Measurements from ENCODE around the gene ZNF804B. TPM values are rescaled to one million over a fixed set of nuclear protein-coding genes. Genes with fewer than 3 reads are reported as not detected.

Gene ZNF804B
- total RNA-seq, 1 donor from 2014 or later, result not detected

DNA sequence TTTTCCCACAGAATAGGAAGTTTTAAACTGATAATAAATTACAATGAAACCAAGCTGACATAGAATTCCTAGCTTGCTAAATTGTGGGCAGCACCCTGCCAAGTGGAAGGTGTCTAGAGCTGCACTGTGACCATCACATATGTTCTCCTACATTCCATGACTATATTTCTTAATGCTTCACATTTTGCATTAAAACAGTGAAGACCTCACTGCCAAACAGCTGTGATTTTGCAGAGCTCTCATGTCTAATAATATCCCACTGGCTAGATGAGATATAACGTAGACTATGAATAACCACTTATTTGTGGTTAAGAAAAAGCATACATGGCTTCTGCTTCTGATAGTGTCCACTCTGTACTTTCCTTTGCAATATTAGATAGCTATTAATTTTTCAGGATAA lies 264.4 kb downstream of the ZNF804B start:
- H3K36me3 Mint-ChIP-seq (ENCODE audit: low read depth, unreplicated experiment), result no peaks in the 10 kb centered on the region
- no peak overlapping the region for H3K27ac Mint-ChIP-seq (ENCODE audit: unreplicated experiment)

DNA sequence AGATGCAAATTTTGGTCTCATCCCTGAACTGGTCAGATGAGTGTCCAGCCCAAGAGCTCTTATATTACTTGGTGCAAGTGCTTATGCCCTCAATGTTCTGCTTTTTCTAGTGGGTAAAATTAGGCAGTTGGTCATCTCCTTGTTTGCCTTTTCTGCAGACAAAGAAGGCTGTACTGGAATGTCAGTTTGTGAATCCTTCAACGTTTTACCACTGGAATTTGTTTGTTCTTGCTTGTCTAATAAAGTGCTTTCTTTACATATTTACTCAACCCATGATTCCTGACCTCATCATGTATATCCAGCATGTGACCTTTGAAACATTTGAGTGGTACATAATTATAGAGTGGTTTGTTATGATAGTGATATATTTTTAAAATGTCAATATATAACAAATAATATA lies 268.3 kb downstream of the ZNF804B start:
- Mint-ChIP-seq H3K27ac (ENCODE audit: unreplicated experiment) (no peak overlapping the region), H3K9me3 (ENCODE audit: unreplicated experiment) (no peaks in the 10 kb centered on the region), H3K36me3 (ENCODE audit: low read depth, unreplicated experiment) (no peaks in the 10 kb centered on the region), H3K4me3 (ENCODE audit: unreplicated experiment) (no peak overlapping the region), H3K4me1 (ENCODE audit: unreplicated experiment) (no peaks in the 10 kb centered on the region), H3K27me3 (ENCODE audit: unreplicated experiment) (no peaks in the 10 kb centered on the region)
- TF ChIP-seq, protein P1, sequence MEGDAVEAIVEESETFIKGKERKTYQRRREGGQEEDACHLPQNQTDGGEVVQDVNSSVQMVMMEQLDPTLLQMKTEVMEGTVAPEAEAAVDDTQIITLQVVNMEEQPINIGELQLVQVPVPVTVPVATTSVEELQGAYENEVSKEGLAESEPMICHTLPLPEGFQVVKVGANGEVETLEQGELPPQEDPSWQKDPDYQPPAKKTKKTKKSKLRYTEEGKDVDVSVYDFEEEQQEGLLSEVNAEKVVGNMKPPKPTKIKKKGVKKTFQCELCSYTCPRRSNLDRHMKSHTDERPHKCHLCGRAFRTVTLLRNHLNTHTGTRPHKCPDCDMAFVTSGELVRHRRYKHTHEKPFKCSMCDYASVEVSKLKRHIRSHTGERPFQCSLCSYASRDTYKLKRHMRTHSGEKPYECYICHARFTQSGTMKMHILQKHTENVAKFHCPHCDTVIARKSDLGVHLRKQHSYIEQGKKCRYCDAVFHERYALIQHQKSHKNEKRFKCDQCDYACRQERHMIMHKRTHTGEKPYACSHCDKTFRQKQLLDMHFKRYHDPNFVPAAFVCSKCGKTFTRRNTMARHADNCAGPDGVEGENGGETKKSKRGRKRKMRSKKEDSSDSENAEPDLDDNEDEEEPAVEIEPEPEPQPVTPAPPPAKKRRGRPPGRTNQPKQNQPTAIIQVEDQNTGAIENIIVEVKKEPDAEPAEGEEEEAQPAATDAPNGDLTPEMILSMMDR (IDR thresholded peaks at IDR 0.05; ENCODE audit: unreplicated experiment), result no peak
- DNase-seq (ENCODE audit: low spot score), result no peak

More for the DNA sequence above, 264.4 kb downstream of the ZNF804B start:
- DNase-seq (ENCODE audit: low spot score), result no peak
- no peaks in the 10 kb centered on the region for H3K4me1 Mint-ChIP-seq (ENCODE audit: unreplicated experiment)
- no peak overlapping the region for H3K4me3 Mint-ChIP-seq (ENCODE audit: unreplicated experiment)
- TF ChIP-seq, protein P1 (IDR thresholded peaks at IDR 0.05; ENCODE audit: unreplicated experiment), result no peak
- no peaks in the 10 kb centered on the region for H3K9me3 Mint-ChIP-seq (ENCODE audit: unreplicated experiment)
- peaks cover 1% of the 10 kb centered on the region for H3K27me3 Mint-ChIP-seq (ENCODE audit: unreplicated experiment)

DNA sequence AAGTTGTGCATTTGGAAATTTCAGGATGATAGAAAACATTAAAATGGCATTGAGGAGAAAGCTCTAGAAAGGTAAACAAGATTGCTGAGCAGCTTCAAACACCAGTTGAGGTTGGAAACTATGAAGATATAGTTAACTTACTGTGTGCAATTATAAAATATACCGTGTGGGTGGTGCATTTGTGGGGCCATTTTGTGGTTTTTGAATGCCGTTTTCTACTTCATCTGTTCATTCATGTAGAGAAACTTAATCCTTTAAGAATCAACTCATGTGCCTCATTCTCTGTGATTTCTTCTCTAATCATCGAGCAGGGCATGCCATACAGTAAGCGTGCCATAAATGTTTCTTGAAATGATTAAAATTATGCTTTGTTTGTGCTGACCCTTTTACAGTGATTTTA lies 268.8 kb downstream of the ZNF804B start:
- DNase-seq (ENCODE audit: low spot score), result no peak

DNA sequence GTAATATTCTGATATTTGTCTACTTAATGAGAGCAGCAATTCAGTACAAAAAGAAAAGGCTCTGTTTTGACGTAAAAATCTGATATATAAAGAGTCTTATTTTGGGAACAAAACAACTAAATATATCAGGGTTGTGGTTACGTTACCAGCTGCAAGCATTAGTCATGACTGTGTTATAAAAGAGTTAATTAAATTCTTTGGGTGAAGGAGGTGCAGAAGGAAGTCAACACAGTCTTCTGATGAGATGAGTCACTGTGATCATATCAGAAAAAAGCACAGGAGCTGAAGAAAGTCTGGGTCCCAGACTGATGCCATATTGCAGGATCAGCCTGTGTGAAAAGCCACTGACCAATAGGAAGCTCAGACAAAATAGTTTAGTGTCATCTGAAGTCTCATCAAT lies 270.4 kb downstream of the ZNF804B start:
- no peak for DNase-seq (ENCODE audit: low spot score)
- no peak overlapping the region for H3K27ac Mint-ChIP-seq (ENCODE audit: unreplicated experiment)
- no peak overlapping the region for H3K4me3 Mint-ChIP-seq (ENCODE audit: unreplicated experiment)
- H3K9me3 Mint-ChIP-seq (ENCODE audit: unreplicated experiment), result no peaks in the 10 kb centered on the region
- H3K27me3 Mint-ChIP-seq (ENCODE audit: unreplicated experiment), result no peaks in the 10 kb centered on the region
- TF ChIP-seq, protein P1 (IDR thresholded peaks at IDR 0.05; ENCODE audit: unreplicated experiment), result no peak
- no peaks in the 10 kb centered on the region for H3K4me1 Mint-ChIP-seq (ENCODE audit: unreplicated experiment)
- no peaks in the 10 kb centered on the region for H3K36me3 Mint-ChIP-seq (ENCODE audit: low read depth, unreplicated experiment)

More for the DNA sequence above, 268.8 kb downstream of the ZNF804B start:
- H3K4me1 Mint-ChIP-seq (ENCODE audit: unreplicated experiment), result no peaks in the 10 kb centered on the region
- TF ChIP-seq, protein P1 (IDR thresholded peaks at IDR 0.05; ENCODE audit: unreplicated experiment), result no peak
- H3K9me3 Mint-ChIP-seq (ENCODE audit: unreplicated experiment), result no peaks in the 10 kb centered on the region
- no peaks in the 10 kb centered on the region for H3K27me3 Mint-ChIP-seq (ENCODE audit: unreplicated experiment)
- H3K4me3 Mint-ChIP-seq (ENCODE audit: unreplicated experiment), result no peak overlapping the region
- H3K27ac Mint-ChIP-seq (ENCODE audit: unreplicated experiment), result no peak overlapping the region
- H3K36me3 Mint-ChIP-seq (ENCODE audit: low read depth, unreplicated experiment), result no peaks in the 10 kb centered on the region

DNA sequence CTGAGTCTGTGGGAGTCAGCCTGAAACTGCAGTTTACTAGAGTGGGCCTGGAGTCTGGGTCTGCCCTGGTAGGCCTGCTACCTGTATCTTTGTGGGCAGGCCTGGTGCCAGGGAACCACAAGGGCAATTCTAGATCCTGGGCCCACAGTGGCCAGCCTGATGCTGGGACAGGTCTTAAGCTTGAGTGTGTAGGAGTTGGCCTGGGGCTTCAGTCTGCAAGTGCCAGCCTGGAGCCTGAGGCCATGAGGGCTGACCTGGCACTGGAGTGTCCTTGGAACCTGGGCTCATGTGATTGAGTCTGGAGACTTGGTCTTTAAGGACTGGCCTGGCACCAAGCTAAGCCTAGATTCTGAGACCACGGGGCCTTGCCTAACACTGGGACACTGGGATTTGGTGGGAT lies 281.7 kb downstream of the ZNF804B start:
- peaks cover 3% of the 10 kb centered on the region for H3K36me3 Mint-ChIP-seq (ENCODE audit: low read depth, unreplicated experiment)
- H3K27me3 Mint-ChIP-seq (ENCODE audit: unreplicated experiment), result no peaks in the 10 kb centered on the region
- no peak overlapping the region for H3K27ac Mint-ChIP-seq (ENCODE audit: unreplicated experiment)
- TF ChIP-seq, protein P1 (IDR thresholded peaks at IDR 0.05; ENCODE audit: unreplicated experiment), result no peak
- DNase-seq (ENCODE audit: low spot score), result no peak
- H3K4me3 Mint-ChIP-seq (ENCODE audit: unreplicated experiment), result no peak overlapping the region
- peaks cover 4% of the 10 kb centered on the region for H3K9me3 Mint-ChIP-seq (ENCODE audit: unreplicated experiment)
- H3K4me1 Mint-ChIP-seq (ENCODE audit: unreplicated experiment), result no peaks in the 10 kb centered on the region
